ENCODE data around the gene SCN5A. TPM values are rescaled to one million over a fixed set of nuclear protein-coding genes. Genes with fewer than 3 reads are reported as not detected.

The SCN5A gene
- total and polyA plus RNA-seq, 12 donors = 0.04 to 2.1 (median 0.33) TPM; not detected in 2

GRCh38 chr3:38542401-38543298 is 106.8 kb downstream of the SCN5A start:
- intact Hi-C loops (cut with DNase I) = no loop called here
- 55 to 67% (median 62%) methylated on average over 5 to 16 of the region's 16 CpGs for WGBS, 4 donors
- Histone ChIP-seq H3K27ac (no peak overlapping the region), H3K9me3 (replicated peaks in 1 of 3) (no peaks in the 10 kb centered on the region), H3K36me3 (replicated peaks in 1 of 2) (no peaks in the 10 kb centered on the region), H3K4me1 (replicated peaks in 1 of 2) (no peaks in the 10 kb centered on the region), H3K4me3 (no peak overlapping the region), H3K27me3 (no peaks in the 10 kb centered on the region)
- no peak for DNase-seq
- TF ChIP-seq CTCF (IDR thresholded peaks at IDR 0.05) = no peak
- TF ChIP-seq POLR2A (IDR thresholded peaks at IDR 0.05) = no peak

GRCh38 chr3:38541806-38542205 is 107.7 kb downstream of the SCN5A start:
- Histone ChIP-seq H3K27me3 (no peaks in the 10 kb centered on the region), H3K9me3 (replicated peaks in 1 of 3) (no peaks in the 10 kb centered on the region), H3K4me1 (replicated peaks in 1 of 2) (no peaks in the 10 kb centered on the region), H3K36me3 (replicated peaks in 1 of 2) (no peaks in the 10 kb centered on the region), H3K4me3 (no peak overlapping the region), H3K27ac (no peak overlapping the region)
- no peak for TF ChIP-seq CTCF (IDR thresholded peaks at IDR 0.05)
- TF ChIP-seq POLR2A (IDR thresholded peaks at IDR 0.05) = no peak
- intact Hi-C loops (cut with DNase I) = no loop called here
- no peak for DNase-seq
- WGBS, 4 donors = 79 to 89% (median 82%) methylated on average over 9 of the region's 9 CpGs

GRCh38 chr3:38538773-38539353 is 110.6 kb downstream of the SCN5A start:
- no peaks in the 10 kb centered on the region for H3K4me1 ChIP-seq (replicated peaks in 1 of 2)
- 68 to 78% (median 69%) methylated on average over 8 of the region's 8 CpGs for WGBS, 4 donors
- peak in 4 of 7 donors; percentile 26 to 51 (median 30) for DNase-seq
- H3K9me3 ChIP-seq (replicated peaks in 1 of 3) = no peaks in the 10 kb centered on the region
- TF ChIP-seq POLR2A (IDR thresholded peaks at IDR 0.05) = no peak
- TF ChIP-seq CTCF (IDR thresholded peaks at IDR 0.05) = no peak
- no peaks in the 10 kb centered on the region for H3K27me3 ChIP-seq
- H3K36me3 ChIP-seq (replicated peaks in 1 of 2) = no peaks in the 10 kb centered on the region
- intact Hi-C loops (cut with DNase I) = no loop called here
- H3K27ac ChIP-seq = no peak overlapping the region
- no peak overlapping the region for H3K4me3 ChIP-seq

GRCh38 chr3:38536671-38537070 is 112.8 kb downstream of the SCN5A start:
- 86 to 91% (median 89%) methylated on average over 3 of the region's 3 CpGs for WGBS, 4 donors
- H3K4me3 ChIP-seq = no peak overlapping the region
- H3K27me3 ChIP-seq = no peaks in the 10 kb centered on the region
- no peaks in the 10 kb centered on the region for H3K4me1 ChIP-seq (replicated peaks in 1 of 2)
- intact Hi-C loops (cut with DNase I) = no loop called here
- no peaks in the 10 kb centered on the region for H3K36me3 ChIP-seq (replicated peaks in 1 of 2)
- no peak for TF ChIP-seq CTCF (IDR thresholded peaks at IDR 0.05)
- no peak for TF ChIP-seq POLR2A (IDR thresholded peaks at IDR 0.05)
- H3K27ac ChIP-seq = no peak overlapping the region
- H3K9me3 ChIP-seq (replicated peaks in 1 of 3) = no peaks in the 10 kb centered on the region
- DNase-seq = peak in 1 of 7 donors; percentile 2
